ENCODE results near the gene ATAD1.

The ATAD1 gene

DNA sequence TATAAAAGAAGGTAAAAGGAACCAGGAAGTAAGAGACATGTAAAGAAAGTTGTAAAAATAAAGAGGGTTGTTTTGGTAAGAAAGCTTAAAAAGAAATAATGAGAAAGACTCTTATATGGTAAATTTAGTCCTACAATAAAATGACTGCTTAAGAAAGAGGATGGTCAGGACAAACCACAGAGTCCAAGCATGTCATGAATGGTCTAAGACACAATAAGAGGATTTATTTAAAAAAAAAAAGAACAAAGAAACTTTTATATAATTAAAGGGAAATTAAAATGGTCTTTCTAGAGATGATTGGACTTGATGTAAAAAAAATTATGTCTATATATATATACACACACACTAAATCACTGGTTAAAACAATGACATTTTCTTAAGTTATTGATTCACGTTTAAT, 18.2 kb downstream of the ATAD1 start:
- no peak for DNase-seq

DNA sequence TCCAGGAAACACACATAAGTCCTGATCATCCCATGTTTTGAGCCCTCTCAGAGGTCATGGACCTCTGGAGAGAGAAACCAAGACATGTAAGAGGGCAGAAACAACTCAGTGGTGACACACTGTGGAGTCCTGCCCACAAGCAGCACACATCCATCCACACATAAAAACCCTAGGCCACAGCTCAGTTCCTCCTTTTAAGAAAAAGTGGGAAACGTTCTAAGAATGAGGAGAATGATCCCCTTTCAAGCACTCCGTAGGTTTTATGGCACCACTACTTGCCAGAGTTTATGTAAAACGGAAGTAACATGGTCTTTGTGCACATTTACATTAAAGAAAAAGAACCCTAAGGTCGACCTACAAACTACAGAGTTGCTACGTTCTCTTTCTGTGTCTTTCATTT, 19.9 kb downstream of the ATAD1 start:
- DNase-seq: no peak

DNA sequence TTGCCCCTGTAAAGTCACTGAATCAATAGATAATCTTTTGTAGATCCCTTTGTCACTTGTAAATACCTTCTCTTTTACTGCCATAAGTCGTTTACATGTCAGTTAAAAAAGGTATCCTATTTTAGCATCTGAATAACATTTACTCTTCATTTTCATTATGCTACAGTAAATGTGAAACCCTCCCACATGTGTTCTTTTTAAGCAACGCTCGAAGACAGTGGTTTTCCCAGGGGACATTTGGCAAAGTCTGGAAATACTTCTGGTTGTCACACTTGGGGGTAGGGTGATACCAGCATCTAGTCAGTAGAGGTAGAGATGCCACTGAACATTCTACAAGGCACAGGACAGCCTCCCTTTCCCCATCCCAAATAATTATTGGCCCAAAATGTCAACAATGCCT, 23.7 kb downstream of the ATAD1 start:
- peak; percentile 5 for DNase-seq

DNA sequence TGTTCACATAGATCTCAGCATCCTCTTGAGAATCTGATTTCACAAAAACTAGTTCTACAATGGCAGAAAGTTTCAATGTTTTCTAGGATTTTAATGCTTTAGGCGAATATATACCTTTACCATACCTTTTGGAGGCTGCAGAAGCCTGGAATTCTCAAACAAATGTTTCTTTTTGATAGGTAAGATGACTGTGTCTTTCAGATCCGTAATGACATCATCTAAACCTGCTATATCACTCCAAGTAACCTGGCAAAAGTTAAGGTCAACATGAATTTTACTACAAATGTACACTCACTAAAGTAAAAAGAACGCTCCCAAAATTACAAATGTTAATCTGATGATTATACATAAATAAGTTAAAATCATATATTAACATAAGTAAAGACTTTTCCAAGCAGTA, 27.8 kb downstream of the ATAD1 start:
- DNase-seq: no peak

DNA sequence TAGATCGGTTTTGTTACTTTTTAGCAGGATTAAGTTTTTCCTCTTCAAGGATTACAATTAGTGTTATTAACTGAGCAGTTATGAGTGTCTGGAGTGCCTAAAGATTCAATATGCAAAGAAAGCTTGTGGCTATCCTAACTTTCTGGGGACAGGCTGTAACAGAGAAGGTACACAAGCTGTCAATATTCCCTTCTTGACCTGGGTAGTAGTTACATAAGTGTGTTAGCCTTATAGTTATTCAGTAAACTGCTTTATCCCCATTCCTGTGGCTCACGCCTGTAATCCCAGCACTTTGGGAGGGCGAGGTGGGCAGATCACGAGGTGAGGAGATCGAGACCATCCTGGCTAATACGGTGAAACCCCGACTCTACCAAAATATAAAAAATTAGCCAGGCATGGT, 31.6 kb downstream of the ATAD1 start:
- DNase-seq: no peak

DNA sequence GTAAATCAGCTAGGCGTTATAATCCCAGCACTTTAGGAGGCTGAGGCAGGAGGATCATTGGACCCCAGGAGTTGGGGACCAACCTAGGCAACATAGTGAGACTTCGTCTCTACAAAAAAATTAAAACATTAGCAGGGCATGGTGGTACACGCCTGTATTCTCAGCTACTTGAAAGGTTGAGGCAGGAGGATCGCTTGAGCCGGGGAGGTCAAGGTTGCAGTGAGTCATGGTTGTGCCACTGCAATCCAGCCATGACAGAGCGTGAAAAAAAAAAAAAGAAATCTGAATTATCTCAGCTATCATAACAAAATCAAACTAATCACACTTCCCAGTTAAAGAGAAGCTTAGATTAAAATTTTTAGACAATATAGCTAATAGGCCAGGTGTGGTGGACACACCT, 35.3 kb downstream of the ATAD1 start:
- no peak for DNase-seq

DNA sequence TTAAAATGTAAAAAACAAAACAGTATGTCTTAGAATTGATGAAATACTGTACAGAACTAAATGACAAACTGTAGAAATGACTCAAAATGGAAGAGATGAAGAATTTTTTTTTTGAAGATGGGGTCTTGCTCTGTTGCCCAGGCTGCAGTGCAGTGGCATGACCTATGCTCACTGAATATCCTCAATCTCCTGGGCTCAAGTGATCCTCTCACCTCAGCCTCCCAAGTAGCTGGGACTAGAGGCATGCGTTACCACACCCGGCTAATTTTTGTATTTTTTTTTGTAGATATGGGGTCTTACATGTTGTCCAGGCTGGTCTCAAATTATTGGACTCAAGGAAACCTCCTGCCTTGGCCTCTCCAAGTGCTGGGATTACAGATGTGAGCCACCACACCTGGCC, 36.5 kb downstream of the ATAD1 start:
- DNase-seq: no peak

DNA sequence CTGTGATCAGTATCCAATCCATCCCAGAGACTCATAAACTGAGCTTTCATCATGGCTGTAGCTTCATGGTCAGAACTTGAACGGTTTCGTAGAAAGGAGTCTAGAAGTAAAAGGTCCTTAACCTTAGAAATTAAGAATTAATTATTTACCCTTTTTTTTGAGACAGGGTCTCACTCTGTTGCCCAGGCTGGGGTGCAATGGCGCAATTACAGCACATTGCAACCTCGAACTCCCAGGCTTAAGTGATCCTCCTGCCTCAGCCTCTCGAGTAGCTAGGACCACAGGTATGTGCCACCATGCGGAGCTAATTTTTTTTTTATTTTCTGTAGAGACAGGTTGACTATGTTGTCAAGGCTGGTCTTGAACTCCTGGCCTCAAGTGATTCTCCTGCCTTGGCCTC, 41.7 kb downstream of the ATAD1 start:
- DNase-seq: no peak

DNA sequence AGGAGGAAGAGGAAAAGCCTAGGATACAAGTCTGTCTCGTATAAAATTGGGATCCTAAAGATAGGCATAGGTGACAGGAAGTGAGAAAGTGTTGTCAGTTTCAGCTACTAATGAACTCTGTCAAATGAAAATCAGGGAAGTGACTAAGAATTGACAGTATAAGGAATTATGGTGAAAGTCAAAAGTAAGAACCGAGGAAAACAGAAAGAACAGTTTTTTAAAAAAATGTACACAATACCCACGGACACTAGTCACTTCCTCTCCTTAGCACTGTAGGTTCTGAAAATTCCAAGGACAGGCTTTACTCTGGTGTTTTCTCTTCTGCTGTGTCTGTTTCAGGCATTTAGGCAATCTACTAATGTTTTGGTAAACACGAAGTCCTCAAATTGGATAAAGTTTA, 42.3 kb downstream of the ATAD1 start:
- peak; percentile 35 for DNase-seq

DNA sequence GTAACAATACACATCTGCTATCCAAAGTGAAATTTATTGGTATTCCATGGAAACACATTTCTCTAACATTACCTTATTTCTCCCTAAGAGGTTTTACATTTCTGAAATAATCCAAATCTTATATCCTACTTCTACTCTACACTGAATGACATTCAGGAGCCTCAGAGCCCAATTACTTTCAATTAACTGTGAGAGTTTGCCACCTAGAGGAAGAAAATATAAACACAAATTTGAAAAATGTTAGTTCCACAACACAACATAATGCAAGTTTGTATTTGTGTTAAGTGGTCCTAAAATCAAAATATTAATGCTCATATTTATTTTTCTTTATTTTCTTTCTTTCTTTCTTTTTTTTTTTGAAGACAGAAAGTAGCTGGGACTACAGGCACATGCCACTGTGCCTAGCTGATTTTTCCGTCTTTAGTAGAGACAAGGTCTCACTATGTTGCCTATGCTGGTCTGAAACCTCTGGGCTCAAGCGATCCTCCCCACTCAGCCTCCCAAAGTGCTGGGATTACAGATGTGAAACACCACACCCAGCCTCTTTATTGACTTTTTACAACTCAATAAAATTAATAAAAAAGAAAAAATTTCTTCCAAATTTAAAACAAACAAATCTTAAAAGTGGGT, 46.0 kb downstream of the ATAD1 start:
- DNase-seq: peak; percentile 33

DNA sequence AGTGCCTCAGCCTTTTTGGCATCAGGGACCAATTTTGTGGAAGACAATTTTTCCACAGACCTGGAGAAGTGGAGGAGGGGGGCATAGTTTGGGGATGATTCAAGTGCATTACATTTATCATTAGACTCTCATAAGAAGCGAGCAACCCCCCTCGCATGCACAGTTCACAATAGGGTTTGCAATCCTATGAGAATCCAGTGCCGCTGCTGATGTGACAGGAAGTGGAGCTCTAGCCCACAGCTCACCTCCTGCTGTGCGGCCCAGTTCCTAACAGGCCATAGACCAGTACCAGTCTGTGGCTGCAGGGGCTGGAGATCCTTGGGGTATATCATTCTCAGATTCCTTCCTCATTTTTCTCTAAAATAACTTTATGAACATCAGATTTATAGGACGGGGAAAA, 50.8 kb downstream of the ATAD1 start:
- peak; percentile 89 for DNase-seq

DNA sequence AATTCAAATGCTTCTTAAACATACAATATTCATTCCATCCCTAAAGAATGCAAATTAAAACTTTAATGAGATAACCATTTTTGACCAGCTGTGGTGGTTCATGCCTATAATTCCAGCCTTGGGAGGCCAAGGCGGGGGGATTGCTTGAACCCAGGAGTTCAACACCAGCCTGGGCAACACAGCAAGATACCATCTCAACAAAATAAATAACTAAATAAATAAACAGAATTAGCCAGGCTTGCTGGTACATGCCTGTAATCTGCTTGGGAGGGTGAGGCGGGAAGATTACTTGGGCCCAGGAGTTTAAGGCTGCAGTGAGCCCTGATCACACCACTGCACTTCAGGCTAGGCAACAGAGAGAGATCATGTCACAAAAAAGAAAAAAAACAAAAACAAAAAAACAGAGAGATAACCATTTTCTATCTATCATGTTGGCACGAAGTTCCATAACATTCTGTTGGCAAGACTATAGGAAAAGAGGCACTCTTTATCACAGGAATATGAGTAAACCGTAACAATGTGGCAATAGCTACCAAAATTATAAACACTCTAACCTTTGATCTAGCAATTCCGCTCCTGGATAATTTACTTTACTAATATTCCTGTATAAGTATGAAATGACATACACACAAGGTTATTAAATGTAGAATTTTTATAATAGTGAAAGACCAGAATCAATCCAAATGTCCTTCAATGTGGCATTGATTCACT, 52.2 kb downstream of the ATAD1 start:
- no peak for DNase-seq

DNA sequence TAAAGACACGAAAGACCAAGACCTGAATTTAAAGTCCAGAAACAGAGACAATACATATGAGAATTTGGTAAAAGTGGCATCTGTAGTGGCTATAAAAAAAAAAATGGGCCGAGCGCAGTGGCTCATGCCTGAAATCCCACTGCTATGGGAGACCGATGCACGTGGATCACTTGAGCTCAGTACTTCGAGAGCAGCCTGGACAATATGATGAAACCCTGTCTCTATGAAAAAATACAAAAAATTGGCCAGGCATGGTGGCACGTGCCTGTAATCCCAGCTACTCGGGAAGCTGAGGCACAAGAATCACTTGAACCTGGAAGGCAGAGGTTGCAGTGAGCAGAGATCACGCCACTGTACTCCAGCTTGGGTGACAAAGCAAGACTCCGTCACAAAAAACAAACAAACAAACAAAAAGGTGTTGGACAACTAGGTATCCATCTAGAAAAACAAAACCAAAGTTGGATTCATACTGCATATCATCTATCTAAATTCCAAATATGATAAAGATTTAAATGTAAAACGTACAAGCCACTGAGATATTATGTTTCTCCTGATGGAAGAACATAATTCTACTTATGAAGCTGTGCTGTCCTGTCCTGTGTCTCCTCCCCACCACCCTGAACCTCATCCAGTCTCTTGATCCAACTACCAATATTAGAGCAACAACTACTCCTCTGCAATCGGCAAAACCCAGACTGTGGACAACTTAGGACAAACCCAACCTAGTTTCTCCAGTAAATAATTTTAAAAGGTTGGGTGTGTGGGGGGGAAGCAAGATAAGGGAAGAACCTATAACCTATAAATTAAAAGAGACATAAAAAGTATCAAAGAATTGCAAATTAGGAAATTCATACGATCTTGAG, 53.7 kb downstream of the ATAD1 start:
- DNase-seq: no peak

DNA sequence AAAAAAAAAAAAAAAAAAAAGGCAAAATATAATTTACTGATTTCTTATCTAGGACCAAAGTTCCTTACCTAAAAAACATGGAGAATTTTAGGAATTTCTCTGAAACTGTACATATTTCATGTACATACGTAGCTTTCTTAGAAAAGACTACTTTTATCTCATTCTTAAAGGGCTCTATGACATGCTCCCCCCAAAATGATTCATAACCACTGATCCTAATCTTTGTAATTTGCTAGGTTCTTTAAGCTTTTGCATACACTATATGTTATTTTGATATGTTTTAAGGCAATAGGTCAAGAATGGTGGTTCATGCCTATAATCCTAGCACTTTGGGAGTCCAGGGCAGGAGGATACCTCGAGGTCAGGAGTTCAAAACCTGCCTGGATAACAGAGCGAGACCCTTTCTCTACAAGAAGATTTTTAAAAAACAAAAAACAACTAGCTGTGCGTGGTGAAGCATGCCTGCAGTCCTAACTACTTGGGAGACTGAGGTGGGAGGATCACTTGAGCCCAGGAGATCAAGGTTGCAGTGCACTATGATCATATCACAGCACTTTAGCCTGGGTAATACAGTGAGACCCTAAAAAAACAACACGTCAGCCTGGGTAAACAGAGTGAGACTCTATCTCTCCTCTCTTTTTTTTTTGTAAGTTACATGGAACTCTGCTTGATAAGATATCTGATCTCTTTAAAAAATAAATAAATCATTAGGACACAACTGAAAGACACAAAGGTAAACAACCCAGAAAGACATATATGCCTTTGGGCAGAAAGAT, 54.8 kb downstream of the ATAD1 start:
- DNase-seq: no peak

DNA sequence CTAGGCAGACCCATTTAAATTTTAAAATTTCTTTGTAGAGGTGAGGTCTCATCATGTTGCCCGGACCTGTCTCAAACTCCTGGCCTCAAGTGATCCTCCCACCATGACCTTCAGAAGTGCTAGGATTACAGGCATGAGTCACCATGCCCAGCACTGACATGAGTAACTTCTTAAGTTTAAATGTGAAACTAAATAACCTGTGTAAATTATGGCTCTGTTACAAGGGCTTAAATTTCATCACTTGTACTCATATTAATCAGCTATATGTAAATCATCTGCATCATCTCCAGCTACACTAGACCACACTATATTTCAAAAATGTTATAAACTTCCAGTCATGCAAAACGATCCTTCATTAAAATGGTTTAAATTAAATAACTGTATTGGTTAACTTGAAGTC, 56.1 kb downstream of the ATAD1 start:
- DNase-seq: peak; percentile 75

DNA sequence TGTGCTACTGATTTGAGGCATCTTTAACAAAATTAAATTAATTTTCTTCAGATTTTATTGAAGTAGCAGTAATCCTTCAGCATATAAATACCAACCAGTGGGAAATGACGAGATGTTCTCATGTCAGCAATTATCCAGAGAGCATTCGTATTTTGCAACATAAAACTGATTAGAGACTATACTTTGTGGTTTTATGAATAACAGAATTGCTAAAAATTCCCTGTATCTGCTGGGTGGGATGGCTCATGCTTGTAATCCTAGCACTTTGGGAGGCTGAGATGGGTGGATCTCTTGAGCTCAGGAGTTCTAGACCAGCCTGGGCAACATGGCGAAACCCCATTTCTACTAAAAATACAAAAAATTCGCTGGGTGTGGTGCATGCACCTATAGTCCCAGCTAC, 56.9 kb downstream of the ATAD1 start:
- peak; percentile 37 for DNase-seq

DNA sequence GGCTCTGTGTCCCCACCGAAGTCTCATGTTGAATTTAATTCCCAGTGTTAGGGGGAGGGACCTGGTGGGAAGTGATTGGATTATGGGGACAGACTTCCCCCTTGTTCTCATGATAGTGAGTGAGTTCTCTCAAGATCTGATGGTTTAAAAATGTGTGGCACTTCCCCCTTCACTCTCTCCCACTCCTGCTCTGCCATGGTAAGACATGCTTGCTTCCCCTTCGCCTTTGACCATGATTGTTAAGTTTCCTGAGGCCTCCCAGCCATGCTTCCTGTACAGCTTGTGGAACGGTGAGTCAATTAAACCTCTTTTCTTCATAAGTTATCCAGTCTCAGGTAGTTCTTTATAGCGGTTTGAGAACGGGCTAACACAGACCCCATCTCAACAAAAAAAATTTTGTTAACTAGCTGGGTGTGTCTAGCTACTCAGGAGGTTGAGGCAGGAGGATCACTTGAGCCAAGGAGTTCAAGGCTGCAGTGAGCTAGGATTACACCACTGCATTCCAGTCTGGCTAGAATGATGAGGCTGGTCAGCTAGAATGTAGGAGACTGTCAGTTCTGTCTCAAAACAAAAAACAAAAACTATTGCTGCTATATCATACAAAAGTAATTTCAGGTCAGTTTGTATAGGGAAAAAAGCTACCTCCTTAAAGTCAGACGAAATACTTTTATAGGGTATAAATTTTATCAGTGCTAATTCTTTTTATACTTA, 57.7 kb downstream of the ATAD1 start:
- DNase-seq: no peak

DNA sequence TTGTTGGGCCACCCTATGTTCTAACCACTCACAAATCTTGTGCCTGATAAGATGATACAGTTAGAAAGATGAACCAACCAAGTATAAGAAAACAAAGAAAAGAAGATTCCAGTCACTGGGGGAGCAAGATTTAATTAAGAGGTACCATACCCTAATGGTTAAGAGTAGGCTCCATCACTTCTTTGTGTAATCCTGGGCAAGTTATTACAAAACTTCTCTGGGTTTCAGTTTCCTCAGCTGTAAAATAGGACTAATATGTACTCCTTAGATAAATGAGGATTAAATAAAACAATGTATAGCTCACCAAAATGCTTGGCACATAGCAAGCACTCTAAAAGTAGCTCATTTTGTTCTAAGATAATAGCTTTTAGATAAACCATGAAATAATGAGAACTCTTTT, 58.5 kb downstream of the ATAD1 start:
- no peak for DNase-seq

DNA sequence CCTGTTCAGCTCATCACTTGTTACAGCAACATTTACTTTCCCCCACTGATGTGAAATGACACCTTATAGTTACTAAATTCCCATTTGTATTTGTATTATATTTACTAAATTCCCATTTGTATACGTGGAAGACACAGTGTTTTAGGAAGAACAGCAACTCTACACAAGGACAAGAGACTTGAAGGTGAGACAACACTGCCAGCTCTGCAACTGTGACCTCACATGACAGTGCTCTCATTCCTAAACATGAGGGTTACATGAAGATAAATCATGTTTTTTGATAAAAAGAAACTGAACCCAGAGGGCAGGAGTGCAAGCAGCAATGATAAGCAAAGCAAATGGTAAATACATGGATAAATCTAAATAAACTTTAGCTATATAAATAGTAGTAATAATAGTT, 60.3 kb downstream of the ATAD1 start:
- DNase-seq: no peak

DNA sequence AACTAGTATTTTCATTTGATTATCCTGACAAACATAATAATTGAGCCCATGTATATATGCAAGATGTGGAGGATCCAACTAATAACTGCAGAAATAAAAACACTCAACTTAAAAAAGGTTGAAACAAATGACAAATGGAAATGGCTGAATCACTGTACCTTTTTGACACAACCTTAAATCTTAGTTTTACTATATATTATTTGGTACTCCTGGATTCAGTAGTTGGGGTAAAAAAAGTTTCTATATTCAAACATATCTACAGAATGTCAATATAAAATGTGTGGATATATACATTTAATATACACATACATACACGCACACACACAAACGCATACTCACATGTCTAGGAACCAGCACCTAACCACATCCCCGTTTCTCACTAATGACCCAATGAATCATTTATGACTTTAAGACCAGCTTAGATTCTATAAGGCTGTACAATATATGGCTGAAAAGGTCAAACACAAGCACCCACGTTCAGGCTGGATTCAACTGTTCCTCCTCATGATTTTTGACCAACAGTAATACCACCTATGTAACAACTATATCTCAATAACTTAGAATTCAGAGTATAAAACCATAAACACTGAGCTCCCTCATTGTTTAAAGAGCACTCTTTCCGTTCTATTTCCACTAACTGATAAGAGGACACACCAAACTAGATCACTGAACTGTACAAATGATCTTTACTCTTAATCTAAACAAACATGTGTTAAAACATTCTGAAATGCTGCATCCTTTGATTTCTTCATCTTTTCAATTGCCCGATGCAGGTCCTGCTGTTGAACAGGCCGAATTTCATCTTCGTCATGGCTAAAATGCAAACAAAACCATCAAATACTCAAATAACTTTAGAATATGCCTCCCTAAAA, 63.8 kb downstream of the ATAD1 start:
- DNase-seq: peak; percentile 22

DNA sequence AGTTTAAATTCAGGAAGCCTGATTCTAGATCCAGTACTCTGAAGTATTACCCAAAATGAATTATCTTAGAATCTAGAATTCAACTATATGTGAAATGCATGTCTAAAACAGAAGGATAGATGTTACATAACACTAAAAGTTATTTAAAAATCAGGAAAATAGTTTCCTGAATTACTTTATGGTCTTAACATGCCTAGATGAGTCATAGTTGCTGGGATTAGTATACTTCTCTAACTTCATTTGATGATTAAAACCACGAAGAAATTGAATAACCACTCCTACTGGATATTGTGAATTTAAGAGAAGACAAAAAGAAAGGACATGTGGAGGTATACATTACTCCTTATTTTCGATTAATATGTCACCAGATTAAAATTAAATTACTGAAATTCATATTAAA, 65.5 kb downstream of the ATAD1 start:
- peak; percentile 72 for DNase-seq

DNA sequence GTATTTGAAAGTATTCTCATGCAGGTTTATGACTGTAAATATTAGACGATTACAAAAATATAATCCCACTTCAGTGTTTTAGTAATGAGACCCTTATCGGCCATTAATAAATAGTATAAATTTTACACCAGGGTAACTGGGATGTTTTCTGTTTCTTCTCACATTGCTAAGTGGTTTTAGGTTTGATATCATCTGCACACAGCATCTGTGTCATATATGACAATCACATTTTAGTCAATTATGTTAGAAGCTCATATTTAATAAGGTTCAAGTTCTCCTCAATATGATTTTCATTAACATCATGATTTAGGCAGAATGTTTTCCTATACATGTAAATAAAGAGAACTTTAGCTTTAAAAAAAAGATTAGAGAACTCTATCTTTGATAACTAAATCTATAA, 66.8 kb downstream of the ATAD1 start:
- DNase-seq: no peak

All from fibroblast of skin of right biceps (primary cell).